ENCODE data around the gene C4orf36. TPM values are rescaled to one million over a fixed set of nuclear protein-coding genes. Genes with fewer than 3 reads are reported as not detected.

C4orf36 gene
- total RNA-seq, 1 donor from 2014 or later = 2.4 TPM

DNA sequence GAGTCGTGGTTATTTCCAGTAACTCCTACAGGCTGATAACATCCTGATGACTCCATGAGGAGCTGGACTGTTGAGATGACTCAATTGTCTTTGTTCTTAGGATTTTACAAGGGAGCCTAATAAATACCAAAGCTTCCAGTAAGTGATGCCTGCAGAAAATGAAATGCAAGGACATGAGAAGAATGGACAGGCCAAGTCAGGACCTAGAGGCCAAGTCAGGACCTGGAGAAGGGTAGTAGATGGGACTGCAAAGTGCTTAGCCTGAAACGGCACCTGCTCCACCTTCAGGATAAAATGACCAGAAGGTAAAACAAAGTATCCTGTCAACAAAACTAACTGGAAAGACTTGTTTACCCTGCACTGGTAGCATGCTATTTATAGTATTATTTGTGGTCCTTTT, 36.6 kb downstream of the C4orf36 start:
- ATAC-seq = peak; percentile 59

DNA sequence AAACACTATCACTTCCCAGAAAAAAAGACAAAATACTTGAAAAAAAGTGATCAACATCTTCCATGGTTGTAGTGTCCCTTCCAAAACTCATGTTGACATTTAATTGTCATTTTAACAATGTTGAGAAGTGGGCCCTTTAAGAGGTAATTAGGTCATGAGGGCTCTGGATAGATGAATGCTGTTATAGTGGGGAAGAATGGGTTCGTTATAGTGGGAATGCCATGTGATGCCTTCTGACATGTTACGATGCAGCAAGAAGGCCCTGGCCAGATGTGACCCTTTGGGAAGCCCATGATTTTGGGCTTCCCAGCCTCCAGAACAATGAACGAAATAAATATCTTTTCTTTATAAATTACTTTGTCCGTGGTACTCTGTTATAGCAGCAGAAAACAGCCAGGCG, 39.0 kb downstream of the C4orf36 start:
- ATAC-seq = no peak

DNA sequence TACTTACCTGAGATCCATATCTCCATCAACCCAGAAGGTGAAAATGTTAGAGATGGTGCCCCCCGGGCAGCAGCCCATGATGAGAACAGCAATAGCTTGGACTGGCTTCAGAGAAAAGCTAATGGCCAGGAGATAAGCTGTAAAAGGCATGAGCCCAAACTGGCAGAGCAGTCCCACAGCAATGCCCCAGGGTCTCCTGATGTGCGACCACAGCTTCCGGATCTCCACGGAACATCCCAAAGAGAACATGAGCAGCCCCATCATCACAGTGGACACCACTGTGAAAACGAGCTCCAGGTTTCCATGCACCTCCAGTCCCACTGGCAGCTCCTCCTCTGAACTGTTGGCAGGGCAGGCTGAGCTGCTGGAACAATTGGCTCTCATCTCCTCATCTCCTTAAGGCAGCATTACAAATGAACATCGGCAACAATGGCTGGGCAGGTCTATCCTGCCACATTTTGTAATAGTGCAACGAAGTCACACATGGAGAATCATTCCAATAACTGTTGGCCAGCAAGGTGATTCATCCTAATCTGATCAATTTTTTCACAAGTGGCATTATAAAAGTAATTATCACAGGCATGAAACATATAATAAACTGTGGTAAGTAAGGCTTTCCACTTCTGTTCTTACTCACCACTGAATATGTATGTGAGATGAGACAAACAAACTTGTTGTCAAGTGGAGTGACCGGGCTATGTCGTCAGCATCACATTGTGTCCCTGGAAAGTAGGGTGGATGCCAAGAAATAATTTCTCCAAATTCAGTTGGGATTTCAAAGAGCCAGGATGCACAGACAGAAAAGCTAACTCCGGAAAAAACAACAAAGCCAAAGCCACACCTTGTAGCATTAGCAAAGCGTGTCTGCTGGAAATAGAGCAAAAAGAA, 43.2 kb downstream of the C4orf36 start, which contains the start of gene SLC10A6:
SLC10A6 (minus strand) TSS at position 653 of the 888 bp plus-strand sequence; CDS start at position 384, 269 bp downstream.
- peak; percentile 24 for ATAC-seq

DNA sequence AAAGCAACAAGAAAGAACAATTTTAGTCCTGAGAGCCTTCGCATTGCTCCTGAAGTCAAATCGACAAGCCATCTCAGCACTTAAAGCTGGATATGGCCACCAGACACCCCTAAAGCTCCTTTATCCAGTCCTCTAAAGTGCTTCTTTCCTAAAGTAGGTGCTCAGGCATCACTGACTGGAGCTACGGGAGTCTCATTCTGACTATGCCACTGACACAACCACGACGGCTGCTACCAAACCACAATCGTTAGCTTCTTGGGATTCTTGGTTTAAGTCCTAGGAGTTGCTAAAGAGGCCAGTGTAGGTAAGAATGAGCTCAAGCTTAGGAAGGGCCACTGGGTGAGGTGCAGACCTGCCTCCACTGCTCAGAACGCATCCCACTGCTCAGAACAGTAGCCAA, 44.1 kb downstream of the C4orf36 start:
- ATAC-seq = peak; percentile 11

DNA sequence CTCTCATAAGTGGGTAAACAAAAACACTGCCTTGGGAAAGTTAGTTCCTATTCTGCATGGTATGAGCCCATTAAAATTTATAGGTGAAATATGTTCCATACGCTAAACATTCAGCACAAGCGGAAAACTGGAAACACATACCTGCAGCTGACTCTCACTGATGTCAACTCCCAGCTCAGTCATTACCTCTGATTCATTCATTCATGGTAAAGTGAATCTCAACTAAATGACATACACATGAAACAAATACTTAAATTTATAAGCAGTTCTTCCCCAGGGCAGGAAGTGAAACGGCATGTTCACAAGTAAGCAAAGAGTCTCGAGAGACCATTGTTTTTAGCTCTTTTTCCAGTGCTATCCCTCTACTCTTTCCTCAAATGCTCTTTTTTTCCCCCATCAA, 44.7 kb downstream of the C4orf36 start:
- ATAC-seq = no peak

DNA sequence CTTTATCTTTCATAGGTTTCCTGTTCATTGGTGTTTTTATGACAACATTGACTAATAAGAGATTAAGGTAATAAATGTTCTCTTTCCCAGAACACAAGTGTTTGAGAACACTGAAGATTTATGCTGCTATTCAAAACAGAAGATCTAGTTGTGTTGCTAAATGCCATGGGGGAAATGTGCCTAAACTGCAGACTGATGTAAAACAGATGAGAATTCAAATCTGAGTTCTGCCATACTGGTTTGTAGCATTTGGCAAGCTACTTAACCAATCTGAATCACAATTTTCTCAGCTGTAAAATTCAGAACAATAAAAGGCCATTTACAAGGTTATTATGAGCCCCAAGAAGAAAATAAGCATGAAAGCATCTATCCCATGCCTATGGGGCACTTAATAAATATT, 45.3 kb downstream of the C4orf36 start:
- no peak for ATAC-seq

DNA sequence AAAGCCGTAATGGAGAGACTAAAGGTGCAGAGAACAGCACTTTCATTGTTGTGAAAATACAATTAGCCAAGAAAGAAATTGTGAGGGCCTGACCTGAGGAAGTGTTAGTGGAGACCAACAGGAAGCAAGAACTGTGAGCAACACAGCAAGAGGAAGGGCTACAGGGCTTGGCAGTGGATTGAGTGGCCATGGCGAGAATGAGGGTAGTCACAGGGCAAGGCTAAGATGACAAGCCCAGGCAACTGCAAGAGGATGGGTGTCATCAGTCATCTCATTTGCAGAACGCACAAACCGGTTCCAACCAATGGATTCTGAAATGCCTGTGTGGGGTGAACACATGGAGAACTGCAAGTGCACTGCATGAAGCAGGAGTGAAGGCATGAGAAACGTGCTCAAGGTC, 46.6 kb downstream of the C4orf36 start:
- peak; percentile 89 for ATAC-seq

DNA sequence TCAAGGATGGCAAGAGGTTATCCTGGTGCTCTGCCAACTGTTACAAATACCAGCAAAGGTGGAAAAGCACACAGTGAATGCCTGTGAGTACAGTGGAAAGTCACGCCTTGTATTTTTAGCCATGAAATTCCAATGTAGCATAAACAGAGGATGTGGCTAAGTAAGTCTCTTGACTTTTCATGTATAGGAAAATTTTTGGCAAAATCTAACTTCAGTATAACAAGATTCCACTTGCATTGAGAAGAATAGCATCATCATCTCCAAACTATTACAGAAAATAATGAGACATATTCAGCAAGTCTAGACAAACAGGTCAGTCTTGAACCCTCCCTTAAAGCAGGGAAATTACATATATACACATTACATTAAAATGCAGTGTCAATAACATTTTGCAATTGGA, 50.9 kb downstream of the C4orf36 start:
- ATAC-seq = peak; percentile 69

DNA sequence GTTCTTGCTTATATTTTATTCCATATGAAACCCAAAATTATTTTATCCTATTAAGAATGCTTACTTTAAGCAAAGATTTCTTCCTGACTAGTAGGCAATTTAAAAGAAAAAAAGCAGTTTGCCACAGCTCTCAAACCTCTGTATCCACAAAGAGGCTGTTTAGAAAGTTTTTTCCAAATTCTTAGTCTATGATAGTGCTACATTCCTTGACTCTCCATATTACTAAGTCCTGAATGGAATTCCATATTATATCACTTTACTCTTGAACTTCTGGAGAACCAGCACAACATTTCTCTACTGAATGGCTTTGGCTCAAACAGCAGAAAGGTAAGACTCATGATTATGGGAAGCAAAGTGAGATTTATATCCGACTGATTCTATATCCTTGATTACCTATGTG, 51.4 kb downstream of the C4orf36 start:
- no peak for ATAC-seq

DNA sequence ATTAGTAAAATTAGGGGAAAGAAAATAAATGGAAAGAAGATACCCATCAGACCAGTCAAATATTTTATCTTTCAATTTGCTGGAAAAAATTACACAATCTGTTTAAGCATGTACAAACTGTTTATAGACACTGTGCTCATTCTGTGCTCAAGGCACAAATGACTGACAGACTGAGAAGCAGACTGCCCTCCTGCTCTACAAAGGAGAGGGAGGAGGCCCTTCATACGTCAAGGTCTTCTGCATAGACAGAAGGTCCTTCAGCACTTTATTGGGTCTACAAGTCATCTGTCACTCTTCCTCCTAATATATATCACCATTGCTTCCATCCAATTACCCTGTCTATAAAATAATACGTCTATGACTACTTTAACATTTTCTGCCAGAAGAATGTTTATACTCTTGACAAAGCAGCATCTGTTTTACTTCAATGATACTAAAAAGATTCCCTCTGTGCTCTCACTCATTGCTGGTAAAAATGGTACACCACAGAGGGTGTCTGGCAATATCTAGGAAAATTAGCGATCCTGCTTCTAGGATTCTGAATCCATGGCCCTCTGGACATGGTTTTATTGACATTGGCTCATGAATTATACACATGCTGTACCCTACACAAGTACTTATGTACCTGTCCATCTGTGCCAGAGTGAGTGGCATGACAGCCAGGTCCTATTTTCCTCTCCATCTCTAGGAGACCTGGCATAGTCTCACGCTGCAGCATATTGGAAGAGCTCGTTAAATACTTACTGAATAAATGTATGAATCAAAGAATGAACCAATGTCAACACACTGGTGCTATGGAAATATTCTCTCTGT, 54.3 kb downstream of the C4orf36 start:
- no peak for ATAC-seq

DNA sequence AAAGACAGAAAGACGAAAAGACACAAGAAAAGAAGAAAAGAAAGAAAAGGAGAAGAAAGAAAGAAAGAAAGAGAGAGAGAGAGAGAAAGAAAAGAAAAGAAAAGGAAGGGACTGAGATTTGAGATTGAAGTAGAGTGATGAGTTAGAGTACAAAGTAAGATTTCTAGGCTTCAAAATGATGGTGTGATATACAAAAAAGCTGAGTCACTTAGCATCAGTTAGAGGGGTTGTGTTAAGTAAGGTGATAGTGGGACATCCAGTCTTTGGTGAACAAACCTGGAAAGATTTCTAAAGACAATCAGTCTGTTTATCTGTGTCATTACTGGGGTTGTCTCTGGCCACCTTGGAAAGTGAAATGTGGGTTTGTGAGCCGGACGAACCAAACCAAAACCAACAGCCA, 56.5 kb downstream of the C4orf36 start:
- no peak for ATAC-seq

DNA sequence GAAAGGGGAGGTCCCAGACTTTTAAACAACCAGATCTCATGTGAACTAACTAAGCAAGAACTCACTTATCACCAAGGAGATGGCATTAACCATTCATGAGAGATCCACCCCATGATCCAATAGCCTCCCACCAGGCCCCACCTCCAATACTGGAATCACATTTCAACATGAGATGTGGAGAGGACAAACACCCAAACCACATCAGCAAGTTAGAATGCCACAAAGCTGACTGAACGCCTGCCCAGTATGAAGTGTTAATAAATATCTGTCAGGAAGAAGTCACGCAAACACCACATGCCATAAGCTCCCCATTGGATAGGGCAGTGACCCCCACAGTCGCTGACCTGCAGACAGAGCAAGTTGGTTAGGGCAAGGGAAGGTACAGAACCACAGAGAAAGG, 57.3 kb downstream of the C4orf36 start:
- ATAC-seq = no peak

DNA sequence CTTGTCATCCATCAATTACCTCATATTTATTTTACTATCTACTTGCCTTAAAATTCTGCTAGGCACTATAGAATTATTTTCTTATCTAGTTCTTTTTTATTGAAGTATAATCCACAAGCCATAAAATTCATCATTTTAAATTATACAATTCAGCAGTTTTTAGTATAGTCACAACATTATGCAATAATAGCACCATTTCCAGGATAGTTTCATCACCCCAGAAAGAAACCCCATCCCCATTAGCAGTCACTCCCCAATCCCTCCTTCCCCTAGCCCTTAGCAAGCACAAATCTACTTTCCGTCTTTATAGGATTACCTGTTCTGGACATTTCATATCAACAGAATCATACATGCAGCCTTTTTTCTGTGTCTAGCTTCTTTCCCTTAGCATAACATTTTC, 58.6 kb downstream of the C4orf36 start:
- no peak for ATAC-seq

DNA sequence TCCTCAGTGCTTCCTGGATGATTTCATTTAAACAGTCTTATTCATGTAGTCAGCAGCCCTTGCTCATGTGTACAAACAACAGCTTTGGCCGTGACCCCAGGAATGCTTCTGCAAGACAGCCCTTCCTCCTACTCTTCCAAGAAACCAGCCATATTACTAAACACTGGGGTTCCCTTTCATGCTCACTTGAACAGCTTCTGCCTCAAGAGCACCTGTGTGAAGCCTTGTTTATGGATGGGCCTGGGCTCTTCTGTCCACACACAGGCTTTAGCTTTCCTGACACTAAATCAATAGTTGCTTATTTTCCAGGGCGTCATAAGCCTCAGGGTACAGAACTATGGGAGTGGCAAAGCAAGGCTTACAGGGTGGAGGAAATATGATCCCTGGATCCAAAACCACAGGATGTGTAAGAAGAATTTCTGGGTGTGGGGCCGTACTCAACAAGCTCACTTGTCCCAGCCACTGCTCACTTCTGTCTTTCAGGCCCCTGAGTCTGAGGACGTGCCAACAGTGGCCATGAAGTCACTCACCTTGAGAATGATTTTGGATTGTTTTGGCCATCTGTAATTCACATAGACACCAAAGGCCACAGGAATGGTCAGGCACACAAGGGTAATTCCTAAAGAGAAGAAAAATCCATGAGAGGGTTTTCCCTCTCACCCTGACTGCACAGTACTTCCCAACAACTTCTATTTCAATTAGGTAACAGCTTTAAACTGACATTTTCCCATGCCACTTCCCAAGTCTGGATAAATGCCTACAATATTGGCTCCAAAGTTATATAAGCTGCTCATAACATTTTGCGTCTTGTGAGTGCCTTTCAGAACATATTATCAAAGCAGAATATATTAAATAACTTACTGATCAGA, 60.7 kb downstream of the C4orf36 start:
- ATAC-seq = peak; percentile 94

Other genes starting within 250 kb of the C4orf36 start
- 21.2 TPM for gene SLC10A6, start 43.0 kb downstream of the C4orf36 start, total RNA-seq
- gene AFF1, start 42.6 kb upstream of the C4orf36 start, total RNA-seq = 39.8 TPM

Data from esophagus mucosa (tissue), 1 donor.